ENCODE data around the gene FAM3D.
"Not testable (repeated sequence)": the region's sequence is repeated elsewhere in the genome, so short reads cannot be mapped to it uniquely, and the experiment has no call there.

The FAM3D gene

GRCh38 chr3:58683001-58683458, 16.5 kb upstream of the FAM3D start:
- DNase-seq = no peak

- DNase-seq = no peak
These were observed 15.3 kb upstream of the FAM3D start for GRCh38 chr3:58681863-58682262.

GRCh38 chr3:58680879-58681525, 14.4 kb upstream of the FAM3D start:
- DNase-seq = no peak

GRCh38 chr3:58679974-58680666, 13.5 kb upstream of the FAM3D start:
- no peak for DNase-seq

- no peak for DNase-seq
These were observed 12.9 kb upstream of the FAM3D start for GRCh38 chr3:58679446-58679845.

GRCh38 chr3:58678177-58678970, 11.8 kb upstream of the FAM3D start:
- DNase-seq = not testable (repeated sequence)

- no peak for DNase-seq
These were observed 6.3 kb upstream of the FAM3D start for GRCh38 chr3:58672880-58673279.

- no peak for DNase-seq
These were observed 5.9 kb upstream of the FAM3D start for GRCh38 chr3:58672451-58672850.

- no peak for DNase-seq
These were observed 4.0 kb upstream of the FAM3D start for GRCh38 chr3:58670506-58671135.

- no peak for DNase-seq
These were observed 1.7 kb upstream of the FAM3D start for GRCh38 chr3:58668247-58668646.

- no peak for DNase-seq
These were observed 1.1 kb upstream of the FAM3D start for GRCh38 chr3:58667704-58668103.

- no peak for DNase-seq
These were observed 655 bp upstream of the FAM3D start for GRCh38 chr3:58667229-58667628.

- no peak for DNase-seq
These were observed 1.2 kb downstream of the FAM3D start for GRCh38 chr3:58665405-58665804.

- DNase-seq = no peak
These were observed 2.0 kb downstream of the FAM3D start for GRCh38 chr3:58664611-58665010.

- no peak for DNase-seq
These were observed 4.6 kb downstream of the FAM3D start for GRCh38 chr3:58661836-58662420.

GRCh38 chr3:58660998-58661397, 5.6 kb downstream of the FAM3D start:
- DNase-seq = no peak

GRCh38 chr3:58659051-58659675, 7.4 kb downstream of the FAM3D start:
- no peak for DNase-seq

- no peak for DNase-seq
These were observed 8.1 kb downstream of the FAM3D start for GRCh38 chr3:58658508-58658907.

- no peak for DNase-seq
These were observed 8.9 kb downstream of the FAM3D start for GRCh38 chr3:58657571-58658141.

GRCh38 chr3:58657036-58657520, 9.5 kb downstream of the FAM3D start:
- DNase-seq = no peak

- DNase-seq = no peak
These were observed 9.9 kb downstream of the FAM3D start for GRCh38 chr3:58656631-58657030.

GRCh38 chr3:58654466-58654865, 12.1 kb downstream of the FAM3D start:
- no peak for DNase-seq

Measured in NCI-H1105 (cell line).